ENCODE results near the gene SH3RF1. TPM values are rescaled to one million over a fixed set of nuclear protein-coding genes. Genes with fewer than 3 reads are reported as not detected.
A peak's percentile ranks its signal among the peaks of the same experiment; 100 is the strongest.

SH3RF1 gene
- total RNA-seq, 1 donor from 2014 or later = 35.2 TPM

GRCh38 chr4:169312690-169313422, 42.1 kb upstream of the SH3RF1 start:
- Mint-ChIP-seq H3K9me3 (ENCODE audit: unreplicated experiment) (peaks cover 1% of the 10 kb centered on the region), H3K27ac (ENCODE audit: unreplicated experiment) (no peak overlapping the region), H3K4me3 (ENCODE audit: unreplicated experiment) (no peak overlapping the region), H3K36me3 (ENCODE audit: unreplicated experiment) (peaks cover 7% of the 10 kb centered on the region), H3K4me1 (ENCODE audit: low read depth, unreplicated experiment) (peaks cover 15% of the 10 kb centered on the region), H3K27me3 (ENCODE audit: unreplicated experiment) (no peaks in the 10 kb centered on the region)
- TF ChIP-seq CTCF (IDR thresholded peaks at IDR 0.05; ENCODE audit: partially characterized antibody, unreplicated experiment) = no peak
- DNase-seq = no peak

- Mint-ChIP-seq H3K36me3 (ENCODE audit: unreplicated experiment) (peaks cover 7% of the 10 kb centered on the region), H3K27ac (ENCODE audit: unreplicated experiment) (no peak overlapping the region), H3K4me1 (ENCODE audit: low read depth, unreplicated experiment) (peaks cover 15% of the 10 kb centered on the region), H3K9me3 (ENCODE audit: unreplicated experiment) (no peaks in the 10 kb centered on the region), H3K27me3 (ENCODE audit: unreplicated experiment) (no peaks in the 10 kb centered on the region), H3K4me3 (ENCODE audit: unreplicated experiment) (no peak overlapping the region)
- DNase-seq = peak; percentile 44
- peak; percentile 56 for TF ChIP-seq CTCF (IDR thresholded peaks at IDR 0.05; ENCODE audit: partially characterized antibody, unreplicated experiment)
These were observed 41.0 kb upstream of the SH3RF1 start for GRCh38 chr4:169311643-169312365.

- Mint-ChIP-seq H3K9me3 (ENCODE audit: unreplicated experiment) (no peaks in the 10 kb centered on the region), H3K4me1 (ENCODE audit: low read depth, unreplicated experiment) (peaks cover 3% of the 10 kb centered on the region), H3K27ac (ENCODE audit: unreplicated experiment) (no peak overlapping the region), H3K36me3 (ENCODE audit: unreplicated experiment) (peaks cover 7% of the 10 kb centered on the region), H3K27me3 (ENCODE audit: unreplicated experiment) (no peaks in the 10 kb centered on the region), H3K4me3 (ENCODE audit: unreplicated experiment) (no peak overlapping the region)
- no peak for DNase-seq
- no peak for TF ChIP-seq CTCF (IDR thresholded peaks at IDR 0.05; ENCODE audit: partially characterized antibody, unreplicated experiment)
These were observed 38.7 kb upstream of the SH3RF1 start for GRCh38 chr4:169309326-169309967.

GRCh38 chr4:169307576-169307975, 36.8 kb upstream of the SH3RF1 start:
- no peaks in the 10 kb centered on the region for H3K9me3 Mint-ChIP-seq (ENCODE audit: unreplicated experiment)
- peaks cover 7% of the 10 kb centered on the region for H3K36me3 Mint-ChIP-seq (ENCODE audit: unreplicated experiment)
- H3K4me1 Mint-ChIP-seq (ENCODE audit: low read depth, unreplicated experiment) = peaks cover 3% of the 10 kb centered on the region
- H3K27me3 Mint-ChIP-seq (ENCODE audit: unreplicated experiment) = no peaks in the 10 kb centered on the region
- TF ChIP-seq CTCF (IDR thresholded peaks at IDR 0.05; ENCODE audit: partially characterized antibody, unreplicated experiment) = no peak
- no peak overlapping the region for H3K27ac Mint-ChIP-seq (ENCODE audit: unreplicated experiment)
- H3K4me3 Mint-ChIP-seq (ENCODE audit: unreplicated experiment) = no peak overlapping the region
- no peak for DNase-seq

Data from glutamatergic neuron (in vitro differentiated cells).